Smooth muscle cell (in vitro differentiated cells): ENCODE measurements around the gene WNT7B. TPM values are rescaled to one million over a fixed set of nuclear protein-coding genes. Genes with fewer than 3 reads are reported as not detected.

ENCODE experiments used
- DNase-seq: peaks from one replicate; lab custom pipeline; 2025; ENCODE audit not compliant: unreplicated experiment; lab: John Stamatoyannopoulos, UW
- H2AFZ ChIP-seq: fragments of 200-600 bp; sonication (generic); 2 replicates; pipeline ENCODE4 v1.6.0; 2016; ENCODE audit warnings: antibody characterized with exemption, low read depth, mild to moderate bottlenecking
- H3F3A ChIP-seq: fragments of 200-600 bp; sonication (generic); 2 replicates; pipeline ENCODE4 v1.6.0; 2017; ENCODE audit warnings: antibody characterized with exemption, low read depth
- H3K27ac ChIP-seq: fragments of 200-600 bp; sonication (generic); 2 replicates; pipeline ENCODE4 v1.5.1; 2016; ENCODE audit warnings: low read depth, mild to moderate bottlenecking
- H3K27me3 ChIP-seq: fragments of 200-600 bp; sonication (generic); 2 replicates; pipeline ENCODE4 v1.6.1; 2016; ENCODE audit warnings: low read depth, mild to moderate bottlenecking
- H3K36me3 ChIP-seq: fragments of 200-600 bp; sonication (generic); 2 replicates; pipeline ENCODE4 v1.5.1; 2016; ENCODE audit warnings: low read depth
- H3K4me1 ChIP-seq: fragments of 200-600 bp; sonication (generic); 2 replicates; pipeline ENCODE4 v1.5.1; 2016; ENCODE audit warnings: low read depth
- H3K4me2 ChIP-seq: fragments of 200-600 bp; sonication (generic); 2 replicates; pipeline ENCODE4 v1.6.0; 2016; ENCODE audit warnings: mild to moderate bottlenecking
- H3K4me3 ChIP-seq: fragments of 200-600 bp; sonication (generic); 2 replicates; pipeline ENCODE4 v1.5.1; 2016; ENCODE audit warnings: mild to moderate bottlenecking
- H3K79me2 ChIP-seq: fragments of 200-600 bp; sonication (generic); 2 replicates; pipeline ENCODE4 v1.6.0; 2016; ENCODE audit warnings: low read depth, mild to moderate bottlenecking
- H3K9ac ChIP-seq: fragments of 200-600 bp; sonication (generic); 2 replicates; pipeline ENCODE4 v1.6.0; 2016; ENCODE audit warnings: low read depth
- H3K9me3 ChIP-seq: fragments of 200-600 bp; sonication (generic); replicated peaks from 2 replicates; pipeline ENCODE4 v1.5.1; 2016; ENCODE audit warnings: low read depth
- H4K20me1 ChIP-seq: fragments of 200-600 bp; sonication (generic); 2 replicates; pipeline ENCODE4 v1.6.0; 2016; ENCODE audit warnings: low read depth
- CTCF ChIP-seq: fragments of 200-600 bp; sonication (generic); IDR thresholded peaks from 2 replicates; pipeline ENCODE4 v1.5.1; 2017; ENCODE audit warnings: borderline replicate concordance, mild to moderate bottlenecking, antibody characterized with exemption; ENCODE audit not compliant: insufficient read depth, poor library complexity, severe bottlenecking
- WGBS: methylation state at CpG from one replicate; pipeline ENCODE4 v1.1.7; 2016; ENCODE audit warnings: low lambda C conversion rate; 5-methylcytosine and 5-hydroxymethylcytosine counted together
- polyA plus RNA-seq: library from polyadenylated mRNA; unstranded; fragments of >200 nt; fragmentation: Nextera tagmentation; extraction: Ambion mirVana; gene quantifications from 2 replicates; pipeline ENCODE4 v1.2.1, GENCODE V29; 2016
- total RNA-seq: library from RNA; depleted of rRNA; stranded (reverse); fragments of >200 nt; gene quantifications from 2 replicates; pipeline ENCODE4 v1.2.3, GENCODE V29; 2014

The WNT7B gene
- total and polyA plus RNA-seq, 2 experiments from 2014 or later = 0.69 to 1.6 TPM

- H3K27ac ChIP-seq = no peak overlapping the region
- no peaks in the 10 kb centered on the region for H3K79me2 ChIP-seq
- no peak overlapping the region for H3K4me2 ChIP-seq
- no peaks in the 10 kb centered on the region for H3K27me3 ChIP-seq
- no peaks in the 10 kb centered on the region for H4K20me1 ChIP-seq
- no peaks in the 10 kb centered on the region for H3F3A ChIP-seq
- H2AFZ ChIP-seq = no peak overlapping the region
- DNase-seq = no peak
- WGBS = 86% methylated on average over 15 of the region's 15 CpGs
- H3K4me1 ChIP-seq = no peaks in the 10 kb centered on the region
- H3K4me3 ChIP-seq = no peak overlapping the region
- H3K36me3 ChIP-seq = no peaks in the 10 kb centered on the region
- TF ChIP-seq CTCF = no peak
- H3K9ac ChIP-seq = no peak overlapping the region
- H3K9me3 ChIP-seq = no peaks in the 10 kb centered on the region
Measured at GRCh38 chr22:45919504-45920286, 57.3 kb downstream of the WNT7B start.

- no peaks in the 10 kb centered on the region for H3K36me3 ChIP-seq
- H3K27ac ChIP-seq = no peak overlapping the region
- no peaks in the 10 kb centered on the region for H3K79me2 ChIP-seq
- H3F3A ChIP-seq = no peaks in the 10 kb centered on the region
- no peak overlapping the region for H3K4me2 ChIP-seq
- no peak for TF ChIP-seq CTCF
- H3K4me1 ChIP-seq = no peaks in the 10 kb centered on the region
- no peaks in the 10 kb centered on the region for H3K27me3 ChIP-seq
- H3K9me3 ChIP-seq = no peaks in the 10 kb centered on the region
- DNase-seq = no peak
- no peak overlapping the region for H3K4me3 ChIP-seq
- no peaks in the 10 kb centered on the region for H4K20me1 ChIP-seq
- no peak overlapping the region for H3K9ac ChIP-seq
- no peak overlapping the region for H2AFZ ChIP-seq
- 91% methylated on average over 32 of the region's 35 CpGs for WGBS
Measured at GRCh38 chr22:45918459-45919370, 58.2 kb downstream of the WNT7B start.

GRCh38 chr22:45917700-45918458 is 59.1 kb downstream of the WNT7B start:
- H3K27me3 ChIP-seq = no peaks in the 10 kb centered on the region
- H3K9ac ChIP-seq = no peak overlapping the region
- no peak overlapping the region for H3K4me3 ChIP-seq
- H2AFZ ChIP-seq = no peak overlapping the region
- H4K20me1 ChIP-seq = no peaks in the 10 kb centered on the region
- no peaks in the 10 kb centered on the region for H3K9me3 ChIP-seq
- no peak overlapping the region for H3K4me2 ChIP-seq
- H3K36me3 ChIP-seq = no peaks in the 10 kb centered on the region
- no peaks in the 10 kb centered on the region for H3K79me2 ChIP-seq
- no peak for DNase-seq
- TF ChIP-seq CTCF = no peak
- no peaks in the 10 kb centered on the region for H3K4me1 ChIP-seq
- no peaks in the 10 kb centered on the region for H3F3A ChIP-seq
- H3K27ac ChIP-seq = no peak overlapping the region
- 89% methylated on average over 12 of the region's 14 CpGs for WGBS
